ENCODE measurements around the gene CARS1.

Gene CARS1

GRCh38 chr11:2987881-2988861 is 69.1 kb downstream of the CARS1 start:
- Histone ChIP-seq H3K4me3 (replicated peaks; ENCODE audit: insufficient read depth, low read length) (peak overlapping the region; percentile 81), H3K27me3 (ENCODE audit: insufficient read depth, poor library complexity, severe bottlenecking) (no peaks in the 10 kb centered on the region), H3K27ac (replicated peaks) (peak overlapping the region; percentile 22; the same call in 1 of the 2 replicates)
- no peak for TF ChIP-seq SPI1 (IDR thresholded peaks at IDR 0.05; ENCODE audit: borderline replicate concordance, low read depth)
- TF ChIP-seq REST (IDR thresholded peaks at IDR 0.05; ENCODE audit: insufficient replicate concordance, low read depth) = no peak
- TF ChIP-seq POLR2AphosphoS5 (IDR thresholded peaks at IDR 0.05; ENCODE audit: low read depth) = no peak
- TF ChIP-seq GABPA (IDR thresholded peaks at IDR 0.05; ENCODE audit: low read depth) = no peak
- TF ChIP-seq CTCF (IDR thresholded peaks at IDR 0.05; ENCODE audit: insufficient read depth, low read length) = no peak
- no peak for DNase-seq (ENCODE audit: low read depth in 1 of 2, low spot score in 1 of 2)

- TF ChIP-seq SPI1 (IDR thresholded peaks at IDR 0.05; ENCODE audit: borderline replicate concordance, low read depth) = no peak
- TF ChIP-seq GABPA (IDR thresholded peaks at IDR 0.05; ENCODE audit: low read depth) = no peak
- TF ChIP-seq CTCF (IDR thresholded peaks at IDR 0.05; ENCODE audit: insufficient read depth, low read length) = no peak
- no peak for TF ChIP-seq REST (IDR thresholded peaks at IDR 0.05; ENCODE audit: insufficient replicate concordance, low read depth)
- no peak for TF ChIP-seq POLR2AphosphoS5 (IDR thresholded peaks at IDR 0.05; ENCODE audit: low read depth)
- Histone ChIP-seq H3K4me3 (replicated peaks; ENCODE audit: insufficient read depth, low read length) (no peak overlapping the region), H3K27ac (replicated peaks) (no peak overlapping the region), H3K27me3 (ENCODE audit: insufficient read depth, poor library complexity, severe bottlenecking) (no peaks in the 10 kb centered on the region)
- no peak for DNase-seq (ENCODE audit: low read depth in 1 of 2, low spot score in 1 of 2)
Measured at GRCh38 chr11:2983908-2984307, 73.3 kb downstream of the CARS1 start.

GRCh38 chr11:2982214-2982613 is 75.0 kb downstream of the CARS1 start:
- TF ChIP-seq GABPA (IDR thresholded peaks at IDR 0.05; ENCODE audit: low read depth) = no peak
- no peak for TF ChIP-seq REST (IDR thresholded peaks at IDR 0.05; ENCODE audit: insufficient replicate concordance, low read depth)
- no peak for TF ChIP-seq SPI1 (IDR thresholded peaks at IDR 0.05; ENCODE audit: borderline replicate concordance, low read depth)
- TF ChIP-seq POLR2AphosphoS5 (IDR thresholded peaks at IDR 0.05; ENCODE audit: low read depth) = no peak
- TF ChIP-seq CTCF (IDR thresholded peaks at IDR 0.05; ENCODE audit: insufficient read depth, low read length) = no peak
- no peaks in the 10 kb centered on the region for H3K27me3 ChIP-seq (ENCODE audit: insufficient read depth, poor library complexity, severe bottlenecking)
- H3K4me3 ChIP-seq (replicated peaks; ENCODE audit: insufficient read depth, low read length) = no peak overlapping the region
- H3K27ac ChIP-seq (replicated peaks) = no peak overlapping the region
- no peak for DNase-seq (ENCODE audit: low read depth in 1 of 2, low spot score in 1 of 2)

Measured in HL-60 (cell line).